ENCODE data around the gene TCF3.

GRCh38 chr19:1672038-1672768 is 19.8 kb upstream of the TCF3 start:
- TF ChIP-seq CTCF (IDR thresholded peaks at IDR 0.05) (peak; percentile 75 to 88 (median 78)), EP300 (IDR thresholded peaks at IDR 0.05) (no peak), POLR2A (IDR thresholded peaks at IDR 0.05) (no peak)

All from tibial nerve (tissue), 4 donors.